Subcutaneous adipose tissue (tissue), 4 donors: ENCODE data around the gene TMUB2. TPM values are rescaled to one million over a fixed set of nuclear protein-coding genes. Genes with fewer than 3 reads are reported as not detected.

Experiments used
- CTCF ChIP-seq: fragments of 450-650 bp; IDR thresholded peaks from one replicate; pipeline ENCODE4 v1.5.1; 2016; ENCODE audit warnings: low read depth, mild to moderate bottlenecking, control low read depth, antibody characterized with exemption, moderate library complexity
- total RNA-seq, 4 donors: library from RNA; depleted of rRNA; stranded (reverse); fragments of >200 nt; gene quantifications; one replicate each; pipeline ENCODE4 v1.1.0, GENCODE V29; 2016

The TMUB2 gene
- total RNA-seq, 4 donors from 2014 or later: 26.6 to 36.0 (median 33.2) TPM

DNA sequence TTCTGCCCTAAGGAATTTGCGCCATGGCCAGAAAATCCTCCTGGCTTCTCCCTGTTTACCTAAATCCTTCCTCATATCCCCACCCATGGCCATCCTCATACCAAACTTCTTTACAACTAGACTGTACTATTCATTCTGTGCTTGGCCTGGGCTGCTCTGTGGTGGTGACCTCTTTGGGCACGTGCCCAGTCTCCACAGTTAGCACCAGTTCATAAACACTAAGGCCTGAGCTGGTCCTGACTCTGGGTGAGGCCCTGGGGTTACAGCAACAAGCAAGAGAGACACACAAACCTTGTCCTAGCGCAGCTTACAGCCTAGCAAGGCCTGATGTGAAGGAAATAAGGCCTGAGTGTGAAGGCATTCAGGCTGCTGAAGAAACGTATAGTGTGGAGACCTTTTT is 16.0 kb downstream of the TMUB2 start:
- TF ChIP-seq CTCF: no peak

DNA sequence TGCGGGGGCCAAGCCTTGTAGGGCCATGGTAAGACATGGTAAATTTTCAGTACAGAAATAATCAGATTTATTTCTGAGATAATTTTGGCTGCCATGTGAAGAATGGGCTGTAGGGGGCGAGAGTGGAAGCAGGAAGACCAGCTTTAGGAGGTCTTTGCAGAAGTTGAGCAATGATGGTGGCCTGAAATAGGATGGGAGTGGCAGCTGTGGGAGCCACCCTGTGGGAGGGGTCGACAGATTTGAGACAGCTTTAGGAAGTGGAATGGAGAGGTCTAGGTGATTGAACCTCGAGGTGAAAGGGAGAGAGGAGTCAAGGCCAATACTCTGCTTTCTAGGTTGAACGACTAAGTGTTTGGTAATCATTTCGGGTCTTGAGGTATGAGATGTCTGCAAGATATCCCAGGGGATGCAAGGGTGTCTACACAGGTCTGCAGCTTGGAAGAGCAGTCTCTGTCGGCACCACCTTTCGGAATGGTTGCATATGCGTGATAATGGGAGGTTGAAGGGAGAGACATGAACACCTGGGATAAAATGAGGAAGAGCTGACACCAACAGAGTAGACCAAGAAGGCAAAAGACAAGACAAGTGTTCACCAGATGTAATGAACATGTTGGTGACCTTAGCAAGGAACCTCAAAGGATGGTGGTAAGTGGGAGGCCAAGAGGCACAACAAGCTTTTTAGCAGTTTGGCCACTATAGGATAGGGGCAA is 17.1 kb downstream of the TMUB2 start:
- TF ChIP-seq CTCF: no peak

DNA sequence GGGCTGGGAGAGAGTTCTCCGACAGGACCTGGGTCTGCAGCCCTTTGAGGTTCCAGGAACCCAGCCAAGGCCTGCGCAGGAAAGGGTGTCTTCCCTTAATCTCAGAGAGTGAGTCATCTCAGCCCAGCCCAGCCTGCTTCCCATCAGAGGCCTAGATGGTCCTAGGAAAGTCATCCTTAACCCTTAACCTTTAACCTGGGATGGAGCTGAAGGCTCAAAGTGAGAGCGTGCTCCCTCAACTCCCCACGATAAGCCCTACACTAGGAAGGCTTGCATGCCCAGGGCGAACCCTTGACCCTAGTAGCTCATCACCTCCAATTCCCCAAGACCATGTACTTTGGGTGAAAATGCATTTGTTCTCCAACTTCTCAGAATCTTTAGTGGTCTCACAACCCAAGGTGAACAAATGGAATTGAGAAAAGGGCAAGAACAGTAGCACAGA is 17.7 kb downstream of the TMUB2 start:
- TF ChIP-seq CTCF: no peak

GRCh38 chr17:44205962-44206824 is 19.4 kb downstream of the TMUB2 start:
- no peak for TF ChIP-seq CTCF

- TF ChIP-seq CTCF: no peak
Observed at GRCh38 chr17:44206825-44207155, 20.0 kb downstream of the TMUB2 start.

GRCh38 chr17:44207319-44207718 is 20.5 kb downstream of the TMUB2 start:
- TF ChIP-seq CTCF: no peak

- no peak for TF ChIP-seq CTCF
Observed at GRCh38 chr17:44207743-44208142, 21.0 kb downstream of the TMUB2 start.
